Measurements from ENCODE around the gene AGBL4.

DNA sequence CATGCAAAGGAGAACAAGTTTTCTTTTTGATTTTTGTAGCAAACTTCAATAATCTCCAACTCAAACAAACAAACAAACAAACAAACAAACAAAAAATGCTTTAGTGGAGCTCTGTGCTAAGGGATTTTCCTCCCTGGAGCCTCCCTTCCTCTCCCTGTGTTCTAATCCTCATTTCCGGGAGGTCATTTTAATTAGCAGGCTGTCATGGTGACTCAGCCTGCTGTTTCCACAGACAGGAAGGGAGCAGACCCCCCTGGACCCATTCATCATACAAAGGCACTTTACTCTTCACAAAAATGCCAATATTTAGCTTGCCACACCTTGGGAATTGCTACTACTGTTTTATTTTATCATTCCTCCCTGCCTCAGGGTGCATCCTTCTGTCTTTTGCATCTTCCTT lies 1490.8 kb downstream of the AGBL4 start:
- TF ChIP-seq, protein P1, sequence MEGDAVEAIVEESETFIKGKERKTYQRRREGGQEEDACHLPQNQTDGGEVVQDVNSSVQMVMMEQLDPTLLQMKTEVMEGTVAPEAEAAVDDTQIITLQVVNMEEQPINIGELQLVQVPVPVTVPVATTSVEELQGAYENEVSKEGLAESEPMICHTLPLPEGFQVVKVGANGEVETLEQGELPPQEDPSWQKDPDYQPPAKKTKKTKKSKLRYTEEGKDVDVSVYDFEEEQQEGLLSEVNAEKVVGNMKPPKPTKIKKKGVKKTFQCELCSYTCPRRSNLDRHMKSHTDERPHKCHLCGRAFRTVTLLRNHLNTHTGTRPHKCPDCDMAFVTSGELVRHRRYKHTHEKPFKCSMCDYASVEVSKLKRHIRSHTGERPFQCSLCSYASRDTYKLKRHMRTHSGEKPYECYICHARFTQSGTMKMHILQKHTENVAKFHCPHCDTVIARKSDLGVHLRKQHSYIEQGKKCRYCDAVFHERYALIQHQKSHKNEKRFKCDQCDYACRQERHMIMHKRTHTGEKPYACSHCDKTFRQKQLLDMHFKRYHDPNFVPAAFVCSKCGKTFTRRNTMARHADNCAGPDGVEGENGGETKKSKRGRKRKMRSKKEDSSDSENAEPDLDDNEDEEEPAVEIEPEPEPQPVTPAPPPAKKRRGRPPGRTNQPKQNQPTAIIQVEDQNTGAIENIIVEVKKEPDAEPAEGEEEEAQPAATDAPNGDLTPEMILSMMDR (IDR thresholded peaks at IDR 0.05), result no peak
- no peak for TF ChIP-seq ZFX (IDR thresholded peaks at IDR 0.05; ENCODE audit: borderline replicate concordance)

Data from 22Rv1 (cell line).